ENCODE measurements around the gene TMEM239.

Gene TMEM239

GRCh38 chr20:2783908-2784566, 32.1 kb upstream of the TMEM239 start:
- Histone ChIP-seq H3K36me3 (ENCODE audit: insufficient read depth) (no peaks in the 10 kb centered on the region), H3K79me2 (ENCODE audit: insufficient read depth, low read depth) (no peaks in the 10 kb centered on the region), H4K20me1 (ENCODE audit: insufficient read depth) (no peaks in the 10 kb centered on the region), H3K27me3 (ENCODE audit: insufficient read depth, low read depth) (no peaks in the 10 kb centered on the region), H3K9ac (no peak overlapping the region), H3K27ac (no peak overlapping the region), H2AFZ (ENCODE audit: low read depth) (no peak overlapping the region), H3K4me1 (ENCODE audit: low read depth, poor library complexity, severe bottlenecking) (peaks cover 5% of the 10 kb centered on the region), H3K4me3 (IDR thresholded peaks at IDR 0.05; ENCODE audit: insufficient read depth, low read depth, low read length) (no peak overlapping the region), H3K4me2 (no peak overlapping the region)
- TF ChIP-seq CTCF (conservative IDR thresholded peaks at IDR 0.05; ENCODE audit: low read depth, low read length): no peak

- no peaks in the 10 kb centered on the region for H4K20me1 ChIP-seq (ENCODE audit: insufficient read depth)
- H2AFZ ChIP-seq (ENCODE audit: low read depth): no peak overlapping the region
- H3K9ac ChIP-seq: no peak overlapping the region
- H3K4me1 ChIP-seq (ENCODE audit: low read depth, poor library complexity, severe bottlenecking): no peaks in the 10 kb centered on the region
- no peaks in the 10 kb centered on the region for H3K79me2 ChIP-seq (ENCODE audit: insufficient read depth, low read depth)
- no peaks in the 10 kb centered on the region for H3K27me3 ChIP-seq (ENCODE audit: insufficient read depth, low read depth)
- no peak overlapping the region for H3K4me3 ChIP-seq (IDR thresholded peaks at IDR 0.05; ENCODE audit: insufficient read depth, low read depth, low read length)
- TF ChIP-seq CTCF (conservative IDR thresholded peaks at IDR 0.05; ENCODE audit: low read depth, low read length): no peak
- no peaks in the 10 kb centered on the region for H3K36me3 ChIP-seq (ENCODE audit: insufficient read depth)
- no peak overlapping the region for H3K27ac ChIP-seq
- H3K4me2 ChIP-seq: no peak overlapping the region
Measured at GRCh38 chr20:2793471-2793870, 22.7 kb upstream of the TMEM239 start.

- H3K36me3 ChIP-seq (ENCODE audit: insufficient read depth): no peaks in the 10 kb centered on the region
- TF ChIP-seq CTCF (conservative IDR thresholded peaks at IDR 0.05; ENCODE audit: low read depth, low read length): no peak
- H3K4me1 ChIP-seq (ENCODE audit: low read depth, poor library complexity, severe bottlenecking): no peaks in the 10 kb centered on the region
- H3K27me3 ChIP-seq (ENCODE audit: insufficient read depth, low read depth): no peaks in the 10 kb centered on the region
- no peak overlapping the region for H2AFZ ChIP-seq (ENCODE audit: low read depth)
- no peak overlapping the region for H3K27ac ChIP-seq
- H3K79me2 ChIP-seq (ENCODE audit: insufficient read depth, low read depth): no peaks in the 10 kb centered on the region
- no peak overlapping the region for H3K9ac ChIP-seq
- H3K4me2 ChIP-seq: no peak overlapping the region
- H3K4me3 ChIP-seq (IDR thresholded peaks at IDR 0.05; ENCODE audit: insufficient read depth, low read depth, low read length): no peak overlapping the region
- H4K20me1 ChIP-seq (ENCODE audit: insufficient read depth): no peaks in the 10 kb centered on the region
Measured at GRCh38 chr20:2794202-2794748, 21.9 kb upstream of the TMEM239 start.

- Histone ChIP-seq H3K9ac (no peak overlapping the region), H3K79me2 (ENCODE audit: insufficient read depth, low read depth) (no peaks in the 10 kb centered on the region), H3K4me1 (ENCODE audit: low read depth, poor library complexity, severe bottlenecking) (no peaks in the 10 kb centered on the region), H3K4me3 (IDR thresholded peaks at IDR 0.05; ENCODE audit: insufficient read depth, low read depth, low read length) (no peak overlapping the region), H3K27me3 (ENCODE audit: insufficient read depth, low read depth) (no peaks in the 10 kb centered on the region), H3K27ac (no peak overlapping the region), H3K4me2 (no peak overlapping the region), H3K36me3 (ENCODE audit: insufficient read depth) (no peaks in the 10 kb centered on the region), H2AFZ (ENCODE audit: low read depth) (no peak overlapping the region), H4K20me1 (ENCODE audit: insufficient read depth) (no peaks in the 10 kb centered on the region)
- TF ChIP-seq CTCF (conservative IDR thresholded peaks at IDR 0.05; ENCODE audit: low read depth, low read length): no peak
Measured at GRCh38 chr20:2794866-2795447, 21.2 kb upstream of the TMEM239 start.
